Fibroblast of mammary gland (primary cell): ENCODE data around the gene CST6.
"Not testable (repeated sequence)": the region's sequence is repeated elsewhere in the genome, so short reads cannot be mapped to it uniquely, and the experiment has no call there.

Source experiments
- DNase-seq: peaks from one replicate; pipeline ENCODE4 v3.0.0-alpha.2; 2010; ENCODE audit warnings: low read depth
- H3K4me3 ChIP-seq: 2 replicates; pipeline ENCODE4 v1.5.1; 2011; ENCODE audit warnings: low read depth, mild to moderate bottlenecking, low read length, moderate library complexity; ENCODE audit not compliant: control insufficient read depth
- CTCF ChIP-seq: conservative IDR thresholded peaks from 2 replicates; pipeline ENCODE4 v1.5.1; 2011; ENCODE audit warnings: low read depth, low read length, inconsistent platforms; ENCODE audit not compliant: control insufficient read depth, insufficient read depth

Gene CST6

DNA sequence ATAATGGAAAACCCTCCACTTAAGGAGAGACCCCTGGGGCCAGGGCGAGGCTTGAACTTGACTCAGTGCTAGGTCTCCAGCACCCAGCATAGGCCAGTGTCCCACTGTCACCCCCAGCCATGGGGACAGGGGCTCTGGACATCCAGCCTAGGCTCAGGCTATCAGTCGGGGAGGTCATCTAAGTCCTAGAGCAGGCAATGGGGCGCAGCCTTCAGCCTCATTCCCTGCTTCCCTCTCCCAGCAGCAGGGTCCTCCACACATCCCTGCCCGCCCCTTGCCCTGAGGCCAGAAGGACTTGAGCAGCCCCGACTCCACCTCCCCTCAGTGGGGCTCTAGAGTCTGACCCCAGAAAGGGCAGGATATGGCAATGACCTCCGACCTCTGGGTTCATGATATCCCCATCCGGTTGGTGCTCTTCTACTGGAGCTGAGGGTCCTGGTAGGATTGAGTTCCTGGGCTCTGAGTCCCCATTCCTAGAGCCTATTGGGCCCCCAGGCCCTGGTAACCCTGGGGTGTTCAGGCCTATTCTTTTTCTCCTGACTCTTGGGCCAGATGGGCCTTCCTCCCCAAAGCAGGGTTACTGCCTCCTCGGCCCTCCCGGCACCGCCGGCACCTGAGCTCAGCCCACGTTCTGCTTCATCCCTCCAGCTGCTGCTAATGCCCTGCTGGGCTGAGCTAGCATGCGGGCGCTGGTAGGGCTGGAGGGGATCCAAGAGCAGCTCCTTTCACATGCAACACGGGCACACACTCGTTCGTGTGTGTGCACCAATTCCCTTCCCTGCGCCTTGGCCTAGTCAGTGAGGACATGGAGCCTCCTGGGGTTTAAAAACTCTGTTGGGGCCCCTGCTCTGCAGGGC lies 4.4 kb downstream of the CST6 start:
- no peak for TF ChIP-seq CTCF
- no peak overlapping the region for H3K4me3 ChIP-seq
- no peak for DNase-seq

- no peak overlapping the region for H3K4me3 ChIP-seq
- no peak for TF ChIP-seq CTCF
- DNase-seq, result no peak
Observed at GRCh38 chr11:66016793-66017177, 5.0 kb downstream of the CST6 start.

- H3K4me3 ChIP-seq, result no peak overlapping the region
- TF ChIP-seq CTCF, result no peak
- no peak for DNase-seq
Observed at GRCh38 chr11:66017321-66017720, 5.5 kb downstream of the CST6 start.

GRCh38 chr11:66020212-66020611 lies 8.4 kb downstream of the CST6 start:
- no peak for TF ChIP-seq CTCF
- no peak overlapping the region for H3K4me3 ChIP-seq
- DNase-seq, result no peak

- peak; percentile 79 for DNase-seq
- no peak overlapping the region for H3K4me3 ChIP-seq
- no peak for TF ChIP-seq CTCF
Observed at GRCh38 chr11:66020618-66021357, 9.0 kb downstream of the CST6 start.

- DNase-seq, result peak; percentile 47
- H3K4me3 ChIP-seq, result no peak overlapping the region
- peak; percentile 69 for TF ChIP-seq CTCF
Observed at GRCh38 chr11:66022401-66023185, 10.8 kb downstream of the CST6 start.

DNA sequence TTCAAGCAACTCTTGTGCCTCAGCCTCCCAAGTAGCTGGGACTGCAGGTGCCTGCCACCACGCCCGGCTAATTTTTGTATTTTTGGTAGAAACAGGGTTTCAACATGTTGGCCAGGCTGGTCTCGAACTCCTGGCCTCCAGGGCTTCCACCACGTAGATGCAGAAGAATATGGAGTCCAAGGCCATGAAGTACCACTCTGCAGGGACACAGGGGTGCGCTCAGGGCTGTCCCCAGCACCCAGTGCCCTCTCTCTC lies 11.3 kb downstream of the CST6 start:
- DNase-seq, H3K4me3 ChIP-seq: not testable (repeated sequence)
